WTC11 (cell line): ENCODE data around the gene STT3A. TPM values are rescaled to one million over a fixed set of nuclear protein-coding genes. Genes with fewer than 3 reads are reported as not detected.

Experiments
- ATAC-seq: fragments of 200-7000 bp; cut with Tn5 transposase; 2 replicates; pipeline ENCODE4 v1.10.0; 2021; ENCODE audit warnings: mild to moderate bottlenecking, moderate library complexity
- CTCF ChIA-PET: fragments of 300-600 bp; sonication (Branson Sonifier 250); formaldehyde crosslinking; loops from one replicate; lab custom pipeline; 2021; ENCODE audit warnings: antibody characterized with exemption; lab: Charles Lee
- POLR2A ChIA-PET: fragments of 350-600 bp; sonication (Branson Sonifier 250); formaldehyde crosslinking; loops from one replicate; lab custom pipeline; 2021; ENCODE audit warnings: antibody characterized with exemption; lab: Charles Lee
- DNase-seq: peaks from one replicate; pipeline ENCODE4 v3.0.0; 2021; ENCODE audit warnings: low spot score
- H3K27ac Mint-ChIP-seq: 2 replicates; pipeline ENCODE4 v1.8.0; 2021; ENCODE audit warnings: mixed read lengths
- H3K27me3 Mint-ChIP-seq: 2 replicates; pipeline ENCODE4 v1.8.0; 2021; ENCODE audit warnings: low read depth, mild to moderate bottlenecking, moderate library complexity, mixed read lengths
- H3K36me3 Mint-ChIP-seq: 2 replicates; pipeline ENCODE4 v1.8.0; 2021; ENCODE audit warnings: mixed read lengths
- H3K4me1 Mint-ChIP-seq: 2 replicates; pipeline ENCODE4 v1.8.0; 2022; ENCODE audit warnings: mixed read lengths
- H3K4me3 Mint-ChIP-seq: 2 replicates; pipeline ENCODE4 v1.8.0; 2021; ENCODE audit warnings: mild to moderate bottlenecking, moderate library complexity, mixed read lengths
- H3K9me3 Mint-ChIP-seq: 2 replicates; pipeline ENCODE4 v1.8.0; 2021; ENCODE audit warnings: mixed read lengths
- CREB1 ChIP-seq: sonication (generic); formaldehyde crosslinking; IDR thresholded peaks from 2 replicates; pipeline ENCODE4 v1.8.0; 2023; ENCODE audit warnings: mild to moderate bottlenecking, missing genetic modification reagents
- CREM ChIP-seq: sonication (generic); formaldehyde crosslinking; IDR thresholded peaks from 2 replicates; pipeline ENCODE4 v1.8.1; 2022; ENCODE audit warnings: mild to moderate bottlenecking, missing genetic modification reagents, moderate library complexity
- EMX1 ChIP-seq: fragments of 250-450 bp; sonication (Bioruptor Pico); IDR thresholded peaks from 2 replicates; pipeline ENCODE4 v1.8.0; 2021; ENCODE audit warnings: mild to moderate bottlenecking
- ETV6 ChIP-seq: sonication (generic); formaldehyde crosslinking; IDR thresholded peaks from 2 replicates; pipeline ENCODE4 v1.8.1; 2022; ENCODE audit warnings: mild to moderate bottlenecking, missing genetic modification reagents
- FOXP1 ChIP-seq: sonication (generic); formaldehyde crosslinking; IDR thresholded peaks from 2 replicates; pipeline ENCODE4 v1.8.0; 2022; ENCODE audit warnings: missing genetic modification reagents, mild to moderate bottlenecking, moderate library complexity, borderline replicate concordance
- JAZF1 ChIP-seq: fragments of 250-450 bp; sonication (Bioruptor Pico); IDR thresholded peaks from 2 replicates; pipeline ENCODE4 v1.9.0; 2021; ENCODE audit warnings: moderate library complexity, mild to moderate bottlenecking, inconsistent platforms
- TCF7 ChIP-seq: sonication (generic); formaldehyde crosslinking; IDR thresholded peaks from 2 replicates; pipeline ENCODE4 v1.8.0; 2022; ENCODE audit warnings: mild to moderate bottlenecking, low read depth, missing genetic modification reagents, moderate library complexity
- ZNF121 ChIP-seq: sonication (generic); formaldehyde crosslinking; IDR thresholded peaks from 2 replicates; pipeline ENCODE4 v1.8.0; 2023; ENCODE audit warnings: missing genetic modification reagents
- ZNF138 ChIP-seq: sonication (generic); formaldehyde crosslinking; conservative IDR thresholded peaks from 2 replicates; pipeline ENCODE4 v1.8.1; 2022; ENCODE audit warnings: mild to moderate bottlenecking, moderate library complexity, missing genetic modification reagents
- ZNF317 ChIP-seq: sonication (generic); formaldehyde crosslinking; IDR thresholded peaks from 2 replicates; pipeline ENCODE4 v1.8.1; 2023; ENCODE audit warnings: low read depth, mild to moderate bottlenecking, moderate library complexity, missing genetic modification reagents, borderline replicate concordance
- total RNA-seq: library from RNA; stranded (reverse); gene quantifications from 3 replicates; pipeline ENCODE4 v1.2.3, GENCODE V29; 2021
- TF ChIP-seq, protein P1 (sequence below): sonication (generic); formaldehyde crosslinking; IDR thresholded peaks from 2 replicates; pipeline ENCODE4 v1.8.1; 2022; ENCODE audit warnings: mild to moderate bottlenecking, moderate library complexity, missing genetic modification reagents
- TF ChIP-seq, protein P2 (sequence below): sonication (generic); formaldehyde crosslinking; IDR thresholded peaks from 2 replicates; pipeline ENCODE4 v1.8.1; 2023; ENCODE audit warnings: mild to moderate bottlenecking, missing genetic modification reagents
- TF ChIP-seq, protein P3 (sequence below): sonication (generic); formaldehyde crosslinking; IDR thresholded peaks from 2 replicates; pipeline ENCODE4 v1.8.1; 2023; ENCODE audit warnings: mild to moderate bottlenecking, moderate library complexity, missing genetic modification reagents
- TF ChIP-seq, protein P4 (sequence below): sonication (generic); formaldehyde crosslinking; IDR thresholded peaks from 2 replicates; pipeline ENCODE4 v1.8.1; 2022; ENCODE audit warnings: missing genetic modification reagents, borderline replicate concordance
- TF ChIP-seq, protein P5 (sequence below): sonication (generic); formaldehyde crosslinking; IDR thresholded peaks from 2 replicates; pipeline ENCODE4 v1.8.1; 2023; ENCODE audit warnings: mild to moderate bottlenecking, missing genetic modification reagents, moderate library complexity
- TF ChIP-seq, protein P6 (sequence below): sonication (generic); formaldehyde crosslinking; IDR thresholded peaks from 2 replicates; pipeline ENCODE4 v1.8.1; 2023; ENCODE audit warnings: mild to moderate bottlenecking, missing genetic modification reagents, moderate library complexity
- TF ChIP-seq, protein P7 (sequence below): sonication (generic); formaldehyde crosslinking; IDR thresholded peaks from 2 replicates; pipeline ENCODE4 v1.8.0; 2023; ENCODE audit warnings: mild to moderate bottlenecking, missing genetic modification reagents
- TF ChIP-seq, protein P8 (sequence below): fragments of 250-450 bp; sonication (Bioruptor Pico); IDR thresholded peaks from 2 replicates; pipeline ENCODE4 v1.9.0; 2021; ENCODE audit warnings: mild to moderate bottlenecking

STT3A gene
- total RNA-seq, 1 experiment from 2014 or later, result 144 TPM

DNA sequence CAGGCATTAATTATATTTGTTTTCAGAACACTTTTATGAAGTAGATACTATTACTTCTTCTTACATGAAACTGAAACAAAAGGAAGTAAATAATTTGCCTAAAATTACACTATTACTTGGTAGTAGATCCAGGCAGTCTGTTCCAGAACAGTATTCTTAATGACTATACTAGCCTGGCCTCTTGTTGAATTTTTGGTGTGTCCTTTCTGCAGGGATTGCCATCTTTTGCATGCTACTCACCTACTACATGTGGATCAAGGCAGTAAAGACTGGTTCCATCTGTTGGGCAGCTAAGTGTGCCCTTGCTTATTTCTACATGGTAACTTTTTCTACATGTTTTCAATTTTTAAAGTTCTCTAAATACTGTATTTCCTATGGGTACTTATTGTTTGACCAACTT is 12.8 kb downstream of the STT3A start:
- H3K4me1 Mint-ChIP-seq, result no peaks in the 10 kb centered on the region
- H3K9me3 Mint-ChIP-seq, result no peaks in the 10 kb centered on the region
- POLR2A ChIA-PET, result no interaction called here
- TF ChIP-seq CREM (CRISPR knock-in tag) (no peak), TCF7 (no peak), ZNF121 (CRISPR knock-in tag) (no peak), CREB1 (CRISPR knock-in tag) (no peak), FOXP1 (CRISPR knock-in tag) (no peak), ETV6 (CRISPR knock-in tag) (no peak), ZNF138 (CRISPR knock-in tag) (no peak)
- TF ChIP-seq, protein P1, sequence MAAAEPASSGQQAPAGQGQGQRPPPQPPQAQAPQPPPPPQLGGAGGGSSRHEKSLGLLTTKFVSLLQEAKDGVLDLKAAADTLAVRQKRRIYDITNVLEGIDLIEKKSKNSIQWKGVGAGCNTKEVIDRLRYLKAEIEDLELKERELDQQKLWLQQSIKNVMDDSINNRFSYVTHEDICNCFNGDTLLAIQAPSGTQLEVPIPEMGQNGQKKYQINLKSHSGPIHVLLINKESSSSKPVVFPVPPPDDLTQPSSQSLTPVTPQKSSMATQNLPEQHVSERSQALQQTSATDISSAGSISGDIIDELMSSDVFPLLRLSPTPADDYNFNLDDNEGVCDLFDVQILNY, result no peak
- TF ChIP-seq, protein P2, sequence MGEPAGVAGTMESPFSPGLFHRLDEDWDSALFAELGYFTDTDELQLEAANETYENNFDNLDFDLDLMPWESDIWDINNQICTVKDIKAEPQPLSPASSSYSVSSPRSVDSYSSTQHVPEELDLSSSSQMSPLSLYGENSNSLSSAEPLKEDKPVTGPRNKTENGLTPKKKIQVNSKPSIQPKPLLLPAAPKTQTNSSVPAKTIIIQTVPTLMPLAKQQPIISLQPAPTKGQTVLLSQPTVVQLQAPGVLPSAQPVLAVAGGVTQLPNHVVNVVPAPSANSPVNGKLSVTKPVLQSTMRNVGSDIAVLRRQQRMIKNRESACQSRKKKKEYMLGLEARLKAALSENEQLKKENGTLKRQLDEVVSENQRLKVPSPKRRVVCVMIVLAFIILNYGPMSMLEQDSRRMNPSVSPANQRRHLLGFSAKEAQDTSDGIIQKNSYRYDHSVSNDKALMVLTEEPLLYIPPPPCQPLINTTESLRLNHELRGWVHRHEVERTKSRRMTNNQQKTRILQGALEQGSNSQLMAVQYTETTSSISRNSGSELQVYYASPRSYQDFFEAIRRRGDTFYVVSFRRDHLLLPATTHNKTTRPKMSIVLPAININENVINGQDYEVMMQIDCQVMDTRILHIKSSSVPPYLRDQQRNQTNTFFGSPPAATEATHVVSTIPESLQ (CRISPR knock-in tag), result no peak
- TF ChIP-seq, protein P3, sequence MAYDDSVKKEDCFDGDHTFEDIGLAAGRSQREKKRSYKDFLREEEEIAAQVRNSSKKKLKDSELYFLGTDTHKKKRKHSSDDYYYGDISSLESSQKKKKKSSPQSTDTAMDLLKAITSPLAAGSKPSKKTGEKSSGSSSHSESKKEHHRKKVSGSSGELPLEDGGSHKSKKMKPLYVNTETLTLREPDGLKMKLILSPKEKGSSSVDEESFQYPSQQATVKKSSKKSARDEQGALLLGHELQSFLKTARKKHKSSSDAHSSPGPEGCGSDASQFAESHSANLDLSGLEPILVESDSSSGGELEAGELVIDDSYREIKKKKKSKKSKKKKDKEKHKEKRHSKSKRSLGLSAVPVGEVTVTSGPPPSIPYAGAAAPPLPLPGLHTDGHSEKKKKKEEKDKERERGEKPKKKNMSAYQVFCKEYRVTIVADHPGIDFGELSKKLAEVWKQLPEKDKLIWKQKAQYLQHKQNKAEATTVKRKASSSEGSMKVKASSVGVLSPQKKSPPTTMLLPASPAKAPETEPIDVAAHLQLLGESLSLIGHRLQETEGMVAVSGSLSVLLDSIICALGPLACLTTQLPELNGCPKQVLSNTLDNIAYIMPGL (CRISPR knock-in tag), result no peak
- TF ChIP-seq, protein P4, sequence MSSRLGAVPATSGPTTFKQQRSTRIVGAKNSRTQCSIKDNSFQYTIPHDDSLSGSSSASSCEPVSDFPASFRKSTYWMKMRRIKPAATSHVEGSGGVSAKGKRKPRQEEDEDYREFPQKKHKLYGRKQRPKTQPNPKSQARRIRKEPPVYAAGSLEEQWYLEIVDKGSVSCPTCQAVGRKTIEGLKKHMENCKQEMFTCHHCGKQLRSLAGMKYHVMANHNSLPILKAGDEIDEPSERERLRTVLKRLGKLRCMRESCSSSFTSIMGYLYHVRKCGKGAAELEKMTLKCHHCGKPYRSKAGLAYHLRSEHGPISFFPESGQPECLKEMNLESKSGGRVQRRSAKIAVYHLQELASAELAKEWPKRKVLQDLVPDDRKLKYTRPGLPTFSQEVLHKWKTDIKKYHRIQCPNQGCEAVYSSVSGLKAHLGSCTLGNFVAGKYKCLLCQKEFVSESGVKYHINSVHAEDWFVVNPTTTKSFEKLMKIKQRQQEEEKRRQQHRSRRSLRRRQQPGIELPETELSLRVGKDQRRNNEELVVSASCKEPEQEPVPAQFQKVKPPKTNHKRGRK, result no peak
- TF ChIP-seq, all 79 proteins: peak for 0
- ATAC-seq (no peak), DNase-seq (no peak)
- Mint-ChIP-seq H3K27ac (no peak overlapping the region), H3K27me3 (no peaks in the 10 kb centered on the region), H3K4me3 (no peak overlapping the region), H3K36me3 (peaks cover 76% of the 10 kb centered on the region)
- CTCF ChIA-PET, result no interaction called here

DNA sequence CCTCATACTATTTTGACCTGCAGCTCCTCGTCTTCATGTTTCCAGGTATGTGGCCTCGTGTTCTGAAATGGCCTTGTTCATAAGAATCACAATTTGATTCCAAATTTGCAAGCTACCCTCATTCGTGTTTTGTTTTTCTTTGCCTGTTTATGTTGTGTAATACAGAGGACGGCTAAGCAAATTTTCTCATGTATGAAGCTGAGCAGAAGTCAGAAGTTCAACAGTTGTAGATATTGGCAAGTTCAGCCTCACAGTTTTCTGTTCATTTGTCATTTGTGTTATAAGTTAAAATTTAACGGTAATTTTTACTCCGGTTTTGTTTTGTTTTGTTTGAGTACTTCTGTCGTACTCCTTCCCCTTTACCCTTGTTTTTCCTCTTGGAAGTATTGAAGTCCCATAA is 16.9 kb downstream of the STT3A start:
- H3K4me1 Mint-ChIP-seq, result no peaks in the 10 kb centered on the region
- CTCF ChIA-PET, result no interaction called here
- DNase-seq, result no peak
- no peaks in the 10 kb centered on the region for H3K27me3 Mint-ChIP-seq
- H3K9me3 Mint-ChIP-seq, result no peaks in the 10 kb centered on the region
- no peak overlapping the region for H3K4me3 Mint-ChIP-seq
- H3K27ac Mint-ChIP-seq, result no peak overlapping the region
- POLR2A ChIA-PET, result no interaction called here
- no peak for ATAC-seq
- peaks cover 76% of the 10 kb centered on the region for H3K36me3 Mint-ChIP-seq
- TF ChIP-seq, protein P1, result no peak
- TF ChIP-seq EMX1 (CRISPR knock-in tag) (no peak), ZNF317 (no peak), JAZF1 (no peak)
- TF ChIP-seq, protein P4, result no peak
- TF ChIP-seq, protein P5, sequence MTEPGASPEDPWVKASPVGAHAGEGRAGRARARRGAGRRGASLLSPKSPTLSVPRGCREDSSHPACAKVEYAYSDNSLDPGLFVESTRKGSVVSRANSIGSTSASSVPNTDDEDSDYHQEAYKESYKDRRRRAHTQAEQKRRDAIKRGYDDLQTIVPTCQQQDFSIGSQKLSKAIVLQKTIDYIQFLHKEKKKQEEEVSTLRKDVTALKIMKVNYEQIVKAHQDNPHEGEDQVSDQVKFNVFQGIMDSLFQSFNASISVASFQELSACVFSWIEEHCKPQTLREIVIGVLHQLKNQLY (CRISPR knock-in tag), result no peak
- TF ChIP-seq, protein P6, sequence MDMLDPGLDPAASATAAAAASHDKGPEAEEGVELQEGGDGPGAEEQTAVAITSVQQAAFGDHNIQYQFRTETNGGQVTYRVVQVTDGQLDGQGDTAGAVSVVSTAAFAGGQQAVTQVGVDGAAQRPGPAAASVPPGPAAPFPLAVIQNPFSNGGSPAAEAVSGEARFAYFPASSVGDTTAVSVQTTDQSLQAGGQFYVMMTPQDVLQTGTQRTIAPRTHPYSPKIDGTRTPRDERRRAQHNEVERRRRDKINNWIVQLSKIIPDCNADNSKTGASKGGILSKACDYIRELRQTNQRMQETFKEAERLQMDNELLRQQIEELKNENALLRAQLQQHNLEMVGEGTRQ (CRISPR knock-in tag), result no peak
- TF ChIP-seq, protein P7, sequence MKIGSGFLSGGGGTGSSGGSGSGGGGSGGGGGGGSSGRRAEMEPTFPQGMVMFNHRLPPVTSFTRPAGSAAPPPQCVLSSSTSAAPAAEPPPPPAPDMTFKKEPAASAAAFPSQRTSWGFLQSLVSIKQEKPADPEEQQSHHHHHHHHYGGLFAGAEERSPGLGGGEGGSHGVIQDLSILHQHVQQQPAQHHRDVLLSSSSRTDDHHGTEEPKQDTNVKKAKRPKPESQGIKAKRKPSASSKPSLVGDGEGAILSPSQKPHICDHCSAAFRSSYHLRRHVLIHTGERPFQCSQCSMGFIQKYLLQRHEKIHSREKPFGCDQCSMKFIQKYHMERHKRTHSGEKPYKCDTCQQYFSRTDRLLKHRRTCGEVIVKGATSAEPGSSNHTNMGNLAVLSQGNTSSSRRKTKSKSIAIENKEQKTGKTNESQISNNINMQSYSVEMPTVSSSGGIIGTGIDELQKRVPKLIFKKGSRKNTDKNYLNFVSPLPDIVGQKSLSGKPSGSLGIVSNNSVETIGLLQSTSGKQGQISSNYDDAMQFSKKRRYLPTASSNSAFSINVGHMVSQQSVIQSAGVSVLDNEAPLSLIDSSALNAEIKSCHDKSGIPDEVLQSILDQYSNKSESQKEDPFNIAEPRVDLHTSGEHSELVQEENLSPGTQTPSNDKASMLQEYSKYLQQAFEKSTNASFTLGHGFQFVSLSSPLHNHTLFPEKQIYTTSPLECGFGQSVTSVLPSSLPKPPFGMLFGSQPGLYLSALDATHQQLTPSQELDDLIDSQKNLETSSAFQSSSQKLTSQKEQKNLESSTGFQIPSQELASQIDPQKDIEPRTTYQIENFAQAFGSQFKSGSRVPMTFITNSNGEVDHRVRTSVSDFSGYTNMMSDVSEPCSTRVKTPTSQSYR (CRISPR knock-in tag), result no peak
- TF ChIP-seq, protein P8, sequence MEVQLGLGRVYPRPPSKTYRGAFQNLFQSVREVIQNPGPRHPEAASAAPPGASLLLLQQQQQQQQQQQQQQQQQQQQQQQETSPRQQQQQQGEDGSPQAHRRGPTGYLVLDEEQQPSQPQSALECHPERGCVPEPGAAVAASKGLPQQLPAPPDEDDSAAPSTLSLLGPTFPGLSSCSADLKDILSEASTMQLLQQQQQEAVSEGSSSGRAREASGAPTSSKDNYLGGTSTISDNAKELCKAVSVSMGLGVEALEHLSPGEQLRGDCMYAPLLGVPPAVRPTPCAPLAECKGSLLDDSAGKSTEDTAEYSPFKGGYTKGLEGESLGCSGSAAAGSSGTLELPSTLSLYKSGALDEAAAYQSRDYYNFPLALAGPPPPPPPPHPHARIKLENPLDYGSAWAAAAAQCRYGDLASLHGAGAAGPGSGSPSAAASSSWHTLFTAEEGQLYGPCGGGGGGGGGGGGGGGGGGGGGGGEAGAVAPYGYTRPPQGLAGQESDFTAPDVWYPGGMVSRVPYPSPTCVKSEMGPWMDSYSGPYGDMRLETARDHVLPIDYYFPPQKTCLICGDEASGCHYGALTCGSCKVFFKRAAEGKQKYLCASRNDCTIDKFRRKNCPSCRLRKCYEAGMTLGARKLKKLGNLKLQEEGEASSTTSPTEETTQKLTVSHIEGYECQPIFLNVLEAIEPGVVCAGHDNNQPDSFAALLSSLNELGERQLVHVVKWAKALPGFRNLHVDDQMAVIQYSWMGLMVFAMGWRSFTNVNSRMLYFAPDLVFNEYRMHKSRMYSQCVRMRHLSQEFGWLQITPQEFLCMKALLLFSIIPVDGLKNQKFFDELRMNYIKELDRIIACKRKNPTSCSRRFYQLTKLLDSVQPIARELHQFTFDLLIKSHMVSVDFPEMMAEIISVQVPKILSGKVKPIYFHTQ (CRISPR knock-in tag), result no peak
